HG03280 (cell line): ENCODE measurements around the gene PICK1.
"Not testable (repeated sequence)": the region's sequence is repeated elsewhere in the genome, so short reads cannot be mapped to it uniquely, and the experiment has no call there.

Experiments
- ATAC-seq: cut with Tn5 transposase; IDR thresholded peaks from one replicate; pipeline ENCODE4 v1.9.1; 2021; ENCODE audit warnings: mild to moderate bottlenecking, moderate library complexity; ENCODE audit not compliant: unreplicated experiment

PICK1 gene

DNA sequence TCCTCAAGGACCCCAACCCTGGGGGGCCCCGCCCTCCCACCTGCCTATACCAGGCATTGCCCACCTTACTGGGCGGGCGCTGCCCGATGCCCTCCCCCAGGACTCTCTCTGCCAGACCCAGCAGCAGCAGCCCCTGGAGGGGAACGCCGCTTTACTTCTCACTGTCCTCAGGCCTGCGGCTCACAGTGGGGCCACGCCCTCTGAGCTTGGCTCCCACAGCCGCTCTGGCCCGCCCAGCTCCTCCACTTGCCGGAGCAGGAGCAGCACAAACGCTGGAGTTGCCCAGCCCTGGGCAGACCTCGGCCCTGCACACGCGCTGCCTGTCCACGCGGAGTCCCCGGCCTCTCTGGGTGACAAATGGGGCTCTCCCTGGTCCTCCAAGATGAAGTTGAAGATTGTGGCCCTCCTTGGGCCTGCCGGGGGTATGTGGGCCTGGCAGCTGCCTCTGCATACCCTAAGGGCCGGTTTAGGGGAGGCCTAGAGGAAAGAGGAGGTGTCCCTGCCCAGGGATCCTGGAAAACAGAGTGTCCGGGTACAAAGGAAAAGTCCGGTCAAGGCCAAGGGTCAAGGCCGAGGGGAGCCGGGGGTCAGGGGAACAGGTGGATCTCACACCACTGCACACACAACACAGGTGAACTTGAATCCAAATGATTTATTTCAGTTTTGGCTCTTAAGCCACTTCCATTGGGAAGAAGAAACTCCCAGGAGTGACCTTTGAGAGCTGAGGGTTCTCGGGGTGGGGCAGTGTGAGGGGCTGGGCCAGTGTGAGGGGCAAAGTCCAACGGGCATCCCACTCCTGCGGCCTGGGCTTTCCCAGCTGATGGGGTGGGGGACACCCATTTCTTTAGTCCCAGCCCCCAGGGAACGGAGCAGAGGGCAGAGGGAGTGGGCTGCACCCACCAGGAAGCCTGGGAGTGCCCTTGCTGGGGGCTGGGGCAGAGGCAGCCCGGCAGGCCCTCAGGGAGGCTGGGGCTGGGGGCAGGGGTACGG lies 54.0 kb downstream of the PICK1 start:
- ATAC-seq = no peak

DNA sequence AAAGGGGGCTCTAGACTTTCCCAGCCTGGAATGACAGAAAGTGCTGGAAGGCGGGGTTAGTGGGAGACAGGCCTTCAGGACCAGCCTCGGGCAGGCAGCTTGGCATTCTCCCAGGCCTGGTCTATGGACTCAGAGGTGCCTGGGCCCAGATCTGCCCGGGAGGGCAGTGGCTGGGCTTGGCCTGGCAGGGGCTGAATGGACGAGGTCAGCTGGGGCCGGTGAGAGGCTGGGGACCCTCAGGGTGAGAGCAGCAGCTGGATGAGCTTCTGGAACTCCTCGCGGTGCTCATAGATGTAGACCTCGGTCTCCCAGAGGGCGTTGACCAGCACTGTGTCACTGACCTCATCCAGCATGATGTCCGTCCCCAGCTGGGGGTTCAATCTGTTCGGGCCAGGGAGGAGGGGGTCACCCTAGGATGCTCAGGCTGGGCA lies 54.7 kb downstream of the PICK1 start:
- ATAC-seq = no peak

DNA sequence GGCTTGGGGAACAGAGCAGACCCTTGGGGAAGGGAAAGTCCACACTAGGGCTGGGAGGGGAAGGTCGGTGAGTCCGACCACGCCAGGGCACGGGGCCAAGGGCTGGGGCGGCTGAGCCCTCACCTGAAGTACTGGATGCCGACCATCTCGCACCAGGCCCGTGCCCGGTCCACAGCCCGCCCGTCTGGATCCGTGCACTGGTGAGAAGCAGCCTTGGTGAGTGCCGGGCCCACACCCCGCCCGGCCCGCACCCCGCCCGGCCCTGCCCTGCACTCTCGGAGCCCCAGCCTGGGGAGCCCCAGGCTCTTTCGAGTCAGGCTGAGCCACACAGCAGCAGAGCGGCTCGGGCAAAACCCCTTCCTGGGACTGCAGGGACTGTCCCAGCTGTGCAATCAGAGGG lies 55.2 kb downstream of the PICK1 start:
- ATAC-seq = no peak

DNA sequence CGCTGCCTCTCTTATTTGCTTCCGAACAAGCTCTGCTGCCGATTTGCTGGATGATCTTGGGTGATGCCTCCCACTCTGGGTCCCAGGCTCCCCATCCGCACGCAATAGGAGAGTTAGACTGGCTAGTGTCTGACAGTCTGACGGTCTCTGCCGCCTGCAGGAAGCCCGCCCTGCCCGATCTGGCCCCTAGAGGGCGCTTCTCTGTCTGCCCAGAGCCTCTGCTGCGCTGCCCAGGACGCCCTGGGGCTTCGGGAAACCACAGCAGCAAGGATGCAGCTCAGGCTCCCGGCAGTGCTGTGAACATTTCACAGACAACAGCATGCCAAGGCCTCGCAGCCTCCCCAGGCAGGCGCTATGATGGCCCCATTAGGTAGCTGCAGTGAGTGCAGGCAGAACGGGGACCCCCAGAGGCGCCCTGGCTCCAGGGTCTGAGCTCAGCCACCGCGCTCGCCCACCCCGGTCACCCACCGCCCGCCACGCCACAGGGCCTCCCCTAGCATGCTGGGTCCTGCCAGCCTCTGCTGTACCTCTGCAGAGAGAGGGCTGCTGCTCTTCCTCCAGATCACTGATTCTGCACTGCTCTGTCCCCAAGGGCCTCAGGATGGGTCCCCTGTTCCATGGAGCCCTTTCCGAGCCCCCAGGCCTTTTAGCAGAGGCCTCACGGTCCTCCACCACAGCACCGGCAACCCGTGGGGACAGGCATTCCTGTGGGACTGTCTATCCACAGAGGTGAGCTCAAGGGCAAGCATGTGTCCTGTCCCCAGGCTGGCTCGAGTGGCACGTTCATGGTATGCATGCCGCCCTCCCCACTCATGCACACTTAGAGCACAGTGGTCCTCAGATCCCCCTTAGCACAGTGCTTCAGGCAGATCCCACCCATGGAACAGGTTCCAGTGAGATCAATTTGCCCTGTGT lies 57.5 kb downstream of the PICK1 start:
- ATAC-seq = no peak

DNA sequence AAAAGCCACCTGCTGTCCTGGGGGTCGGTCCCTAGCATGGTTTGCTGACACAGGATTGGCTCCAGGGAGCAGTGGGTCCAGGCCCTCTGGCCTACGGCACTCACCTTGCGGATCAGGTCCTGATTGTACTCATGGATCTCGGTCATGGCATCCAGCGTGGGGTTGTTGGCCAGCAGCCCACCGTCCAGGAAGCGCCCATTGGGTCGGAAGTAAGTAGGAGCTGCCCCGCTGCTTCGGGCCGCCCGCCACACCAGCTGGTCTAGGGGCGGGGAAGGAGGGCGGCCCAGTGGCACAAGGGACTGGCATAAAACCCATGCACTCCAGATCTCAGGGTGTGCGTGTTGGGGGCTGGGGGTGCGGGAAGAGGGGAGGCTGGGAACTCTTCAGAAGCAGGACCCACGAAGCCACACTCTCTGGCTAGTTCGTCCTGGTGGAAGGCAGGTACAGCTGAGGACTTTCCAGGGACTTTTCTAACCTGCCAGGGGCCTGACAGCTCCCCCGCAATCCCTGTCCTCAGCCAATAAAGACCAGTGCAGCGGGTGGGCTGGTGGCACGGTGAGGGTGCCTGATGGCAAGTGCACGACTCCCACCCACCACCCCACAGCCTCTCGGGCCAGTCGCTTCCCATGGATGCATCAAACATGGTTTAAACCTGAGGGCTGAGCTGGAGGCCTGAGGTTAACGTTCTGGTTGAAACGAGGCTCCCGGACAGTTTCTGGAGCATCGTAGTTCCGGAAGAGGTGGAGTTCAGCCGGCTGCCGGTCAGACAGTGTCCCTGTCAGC lies 58.4 kb downstream of the PICK1 start:
- ATAC-seq = no peak

DNA sequence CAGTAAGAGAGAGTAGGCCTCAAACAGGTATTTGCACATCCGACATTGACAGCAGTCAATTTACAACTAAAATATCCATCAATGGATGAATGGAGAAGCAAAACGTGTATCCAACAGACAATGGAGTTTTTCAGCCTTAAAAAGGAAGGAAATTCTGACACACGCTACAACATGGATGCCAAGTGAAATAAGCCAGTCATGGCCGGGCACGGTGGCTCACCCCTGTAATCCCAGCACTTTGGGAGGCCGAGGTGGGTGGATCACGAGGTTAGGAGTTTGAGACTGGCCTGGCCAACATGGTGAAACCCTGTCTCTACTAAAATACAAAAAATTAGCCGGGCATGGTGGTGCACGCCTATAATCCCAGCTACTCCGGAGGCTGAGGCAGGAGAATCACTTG lies 60.4 kb downstream of the PICK1 start:
- ATAC-seq = not testable (repeated sequence)

DNA sequence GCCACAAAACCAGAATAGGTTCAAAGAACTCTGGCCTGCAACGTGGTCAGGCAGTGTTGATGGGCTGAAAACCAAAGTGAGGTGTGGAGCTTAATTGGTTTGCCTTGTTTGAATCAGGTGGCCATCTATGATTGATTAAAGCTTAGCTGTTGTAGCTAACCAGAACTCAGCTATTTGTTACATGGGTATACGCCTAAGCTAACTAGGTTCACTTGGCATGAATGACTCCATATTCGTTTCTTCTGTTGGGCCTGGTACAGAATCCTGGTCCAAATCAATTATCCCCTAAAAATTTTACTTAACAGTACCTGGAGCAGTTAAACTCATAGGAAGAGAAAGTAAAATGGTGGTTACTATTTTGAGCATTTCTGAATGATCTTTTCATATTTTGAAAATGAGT lies 61.0 kb downstream of the PICK1 start:
- ATAC-seq = no peak

DNA sequence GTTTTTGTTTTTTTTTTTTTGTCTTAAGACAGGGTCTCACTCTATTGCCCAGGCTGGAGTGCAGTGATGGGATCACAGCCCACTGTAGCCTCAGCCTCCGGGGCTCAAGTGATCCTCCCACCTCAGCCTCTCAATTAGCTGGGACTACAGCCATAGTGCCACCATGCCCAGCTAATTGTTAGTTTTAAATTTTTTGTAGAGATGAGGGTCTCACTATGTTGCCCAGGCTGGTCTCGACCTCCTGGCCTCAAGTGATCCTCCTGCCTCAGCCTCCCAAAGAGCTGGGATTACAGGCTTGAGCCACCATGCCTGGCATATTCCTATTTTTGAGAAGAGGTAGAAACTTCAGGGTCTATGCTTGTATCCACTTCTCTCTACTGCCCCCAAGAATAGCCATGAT lies 61.5 kb downstream of the PICK1 start:
- not testable (repeated sequence) for ATAC-seq

DNA sequence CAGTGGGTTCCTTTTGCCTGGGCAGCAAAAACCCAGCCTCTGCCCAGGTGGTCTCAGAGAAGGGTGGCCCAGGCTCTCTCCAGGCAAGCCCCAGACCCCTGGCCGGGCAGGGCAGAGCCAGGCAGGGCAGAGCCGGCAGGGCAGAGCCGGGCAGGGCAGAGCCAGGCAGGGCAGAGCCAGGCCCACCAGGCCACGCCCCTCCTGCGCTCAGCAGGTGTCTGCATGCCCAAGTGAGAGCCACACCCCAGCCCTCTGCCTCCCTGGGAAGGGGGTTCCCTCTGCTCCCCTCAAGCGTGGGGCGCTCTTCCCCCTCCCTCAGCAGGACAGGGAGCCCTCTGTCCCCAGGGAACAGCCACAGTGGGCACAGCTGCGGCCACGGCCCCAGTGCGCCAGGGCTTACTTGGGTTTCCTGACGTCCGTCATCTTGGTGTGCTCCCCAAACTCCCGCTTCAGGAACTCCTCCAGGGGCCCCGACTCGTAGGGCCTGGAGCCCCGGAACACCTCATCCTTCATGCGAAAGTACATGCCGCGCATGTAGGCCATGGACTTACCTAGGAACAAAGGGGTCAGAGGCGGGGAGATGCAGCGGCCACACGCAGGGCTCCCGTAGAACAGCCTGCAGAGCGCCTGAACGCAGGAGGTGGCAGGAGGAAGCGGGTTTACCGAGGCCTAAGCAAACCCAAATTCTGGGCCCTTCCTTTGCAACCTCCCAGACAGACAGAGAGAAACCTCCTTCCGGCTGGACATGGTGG lies 63.3 kb downstream of the PICK1 start:
- no peak for ATAC-seq

DNA sequence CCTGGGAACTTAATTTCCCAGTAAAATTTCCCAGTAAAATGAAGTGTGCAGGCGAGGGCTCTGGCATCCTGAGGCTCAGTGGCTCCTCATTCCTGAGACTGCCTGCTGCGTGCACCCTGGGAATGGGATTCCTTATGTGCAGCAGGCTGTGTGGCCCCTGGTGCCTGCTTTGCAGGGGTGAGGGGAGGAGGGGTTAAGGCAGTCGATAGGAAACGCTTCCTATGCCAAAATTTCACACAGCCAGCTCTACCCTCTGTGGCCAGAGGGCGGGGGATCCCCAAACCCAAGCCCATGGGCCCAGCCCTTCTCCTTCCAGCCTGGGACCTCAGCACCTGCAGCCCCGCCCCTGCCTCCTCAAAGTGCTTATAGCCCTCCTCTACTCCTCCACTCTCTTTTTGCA lies 65.4 kb downstream of the PICK1 start:
- ATAC-seq = no peak

DNA sequence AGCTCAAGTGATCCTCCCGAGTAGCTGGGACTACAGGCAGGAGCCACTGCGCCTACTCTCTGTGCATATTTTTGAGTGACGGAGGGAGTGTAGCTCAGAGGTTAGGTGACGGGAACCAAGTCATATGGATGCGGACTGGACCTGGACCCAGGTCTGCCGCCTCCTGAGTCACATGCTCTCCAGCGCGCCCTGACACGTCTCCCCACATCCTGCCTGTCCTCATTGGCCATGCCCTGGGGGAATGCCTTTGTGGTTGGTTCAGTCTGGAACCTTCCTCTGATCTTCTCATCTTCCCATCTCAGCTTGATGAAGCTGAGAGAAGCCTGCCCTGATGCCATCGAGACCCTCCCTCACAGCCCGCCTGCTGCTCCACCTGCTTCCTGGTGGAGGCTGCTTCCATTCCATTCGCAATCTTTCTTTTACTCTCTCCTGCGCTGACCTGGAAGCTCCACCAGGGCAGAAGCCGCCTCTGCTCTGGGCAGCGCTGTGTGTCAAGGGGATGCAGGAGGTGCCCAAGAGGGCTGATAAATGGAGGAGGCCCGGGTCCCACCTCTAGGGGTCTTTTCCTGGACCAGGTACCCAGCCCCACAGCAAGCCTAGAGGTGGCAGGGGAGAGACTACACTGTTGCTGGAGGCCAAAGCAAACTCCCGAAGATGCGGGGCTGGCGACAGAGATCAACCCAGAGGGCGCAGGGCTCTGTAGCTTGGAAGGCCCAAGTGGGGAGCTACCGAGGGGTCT lies 67.2 kb downstream of the PICK1 start:
- ATAC-seq = no peak

DNA sequence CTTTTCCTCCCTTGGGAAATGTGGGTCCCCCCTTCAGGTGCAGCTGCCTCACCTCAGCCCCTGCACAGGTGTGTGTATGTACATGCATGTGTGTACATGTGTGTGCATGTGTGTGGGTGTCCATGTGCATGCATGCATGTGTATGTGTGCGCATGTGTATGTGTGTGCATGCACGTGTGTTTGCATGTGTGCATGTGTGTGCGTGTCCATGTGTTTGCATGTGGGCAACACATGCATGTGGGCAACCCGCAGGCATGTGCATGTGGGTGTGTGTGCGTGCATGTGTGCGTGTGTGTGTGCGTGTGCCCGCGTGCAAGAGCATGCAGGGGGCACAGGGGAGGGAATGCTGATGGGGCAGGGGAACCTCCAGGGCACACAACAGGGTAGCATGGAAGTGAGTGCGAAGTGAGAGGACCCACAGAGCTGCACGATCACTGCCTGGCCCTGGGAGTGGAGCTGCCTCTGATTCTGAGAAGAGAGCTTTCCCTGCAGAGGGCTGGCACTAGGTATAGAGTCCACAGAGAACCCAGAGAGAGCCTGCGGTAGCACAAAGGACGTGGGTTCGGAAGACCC lies 67.9 kb downstream of the PICK1 start:
- ATAC-seq = no peak
